ENCODE data around the gene MFAP5.
A peak's percentile ranks its signal among the peaks of the same experiment; 100 is the strongest.

The MFAP5 gene

DNA sequence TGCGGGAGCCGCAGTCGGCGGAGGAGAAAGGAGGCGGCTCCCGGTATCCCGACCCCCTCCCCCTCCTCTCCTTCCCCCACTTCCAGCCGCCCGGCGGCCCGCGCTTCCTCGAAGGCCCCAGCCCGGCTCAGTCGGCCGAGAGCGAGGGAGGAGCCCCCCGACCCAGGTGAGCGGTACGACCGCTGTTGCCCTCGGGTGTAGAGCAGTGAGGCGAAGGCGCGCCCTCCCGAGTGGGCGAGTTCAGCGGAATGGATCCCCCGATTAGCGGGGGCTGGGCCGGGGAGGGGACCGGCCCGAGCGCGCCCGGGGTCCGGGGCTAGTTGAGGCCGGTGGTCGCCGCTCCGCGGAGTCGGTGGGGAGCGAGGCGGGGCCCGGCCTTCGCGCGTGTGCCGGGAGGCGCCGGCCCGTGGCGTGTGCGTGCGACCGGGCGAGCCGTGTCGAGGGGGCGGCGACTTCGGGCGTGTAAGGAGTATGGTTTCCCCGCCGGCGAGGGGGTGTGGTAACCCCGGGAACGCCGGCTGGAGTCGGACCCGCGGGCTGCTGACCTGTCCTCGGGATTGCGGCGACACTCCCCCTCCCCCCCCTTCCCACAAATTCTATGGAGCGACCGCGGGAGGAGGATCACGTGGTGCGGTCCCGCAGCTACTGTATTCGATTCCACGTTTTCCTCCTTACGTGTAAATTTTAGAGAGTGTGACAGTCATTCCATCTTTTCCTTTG, 35.7 kb upstream of the MFAP5 start:
- TF ChIP-seq, protein P1, sequence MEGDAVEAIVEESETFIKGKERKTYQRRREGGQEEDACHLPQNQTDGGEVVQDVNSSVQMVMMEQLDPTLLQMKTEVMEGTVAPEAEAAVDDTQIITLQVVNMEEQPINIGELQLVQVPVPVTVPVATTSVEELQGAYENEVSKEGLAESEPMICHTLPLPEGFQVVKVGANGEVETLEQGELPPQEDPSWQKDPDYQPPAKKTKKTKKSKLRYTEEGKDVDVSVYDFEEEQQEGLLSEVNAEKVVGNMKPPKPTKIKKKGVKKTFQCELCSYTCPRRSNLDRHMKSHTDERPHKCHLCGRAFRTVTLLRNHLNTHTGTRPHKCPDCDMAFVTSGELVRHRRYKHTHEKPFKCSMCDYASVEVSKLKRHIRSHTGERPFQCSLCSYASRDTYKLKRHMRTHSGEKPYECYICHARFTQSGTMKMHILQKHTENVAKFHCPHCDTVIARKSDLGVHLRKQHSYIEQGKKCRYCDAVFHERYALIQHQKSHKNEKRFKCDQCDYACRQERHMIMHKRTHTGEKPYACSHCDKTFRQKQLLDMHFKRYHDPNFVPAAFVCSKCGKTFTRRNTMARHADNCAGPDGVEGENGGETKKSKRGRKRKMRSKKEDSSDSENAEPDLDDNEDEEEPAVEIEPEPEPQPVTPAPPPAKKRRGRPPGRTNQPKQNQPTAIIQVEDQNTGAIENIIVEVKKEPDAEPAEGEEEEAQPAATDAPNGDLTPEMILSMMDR (IDR thresholded peaks at IDR 0.05; ENCODE audit: insufficient read depth, missing control alignments): no peak
- no peak for FAIRE-seq
- no peak for DNase-seq (ENCODE audit: insufficient read length, low spot score)

DNA sequence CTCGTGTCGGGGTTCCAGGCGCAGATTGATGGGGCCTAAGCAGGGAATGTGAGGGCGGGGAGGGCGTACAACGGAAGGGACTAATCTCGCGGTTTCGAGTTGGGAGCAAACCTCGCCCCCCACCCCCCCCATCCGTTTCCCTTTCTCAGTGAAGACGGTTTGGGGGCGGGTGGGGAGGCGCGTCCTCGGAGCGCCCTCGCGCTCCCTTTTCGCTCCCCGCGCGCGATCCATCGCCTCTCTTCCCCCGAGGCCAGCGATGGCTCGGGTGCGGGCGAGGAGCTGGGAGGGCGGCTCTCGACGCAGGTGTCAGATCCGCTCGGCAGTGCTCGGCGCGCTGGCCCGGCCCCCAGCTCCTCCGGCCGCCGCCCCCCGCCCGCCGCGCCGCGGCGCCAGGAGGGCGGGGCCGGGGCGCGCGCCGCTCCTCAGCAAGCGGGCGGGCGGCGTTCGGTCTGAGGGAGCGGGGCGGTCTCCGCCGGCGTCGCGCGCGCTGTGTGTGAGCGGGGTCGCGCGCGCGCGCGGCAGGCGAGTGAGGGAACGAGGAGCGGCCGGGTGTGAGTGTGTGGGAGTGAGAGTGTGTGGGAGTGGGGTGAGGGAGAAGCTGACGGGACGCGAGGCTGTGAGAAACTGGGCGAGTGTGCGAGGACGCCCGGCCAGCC, 35.0 kb upstream of the MFAP5 start, which contains the start of gene RIMKLB:
Gene RIMKLB, plus strand, starts transcription at position 516 of the 656 bp plus-strand sequence. CDS start 15,876 bp downstream, outside the sequence.
- TF ChIP-seq, protein P1 (IDR thresholded peaks at IDR 0.05; ENCODE audit: insufficient read depth, missing control alignments): no peak
- DNase-seq (ENCODE audit: insufficient read length, low spot score) (peak; percentile 33), FAIRE-seq (no peak)

DNA sequence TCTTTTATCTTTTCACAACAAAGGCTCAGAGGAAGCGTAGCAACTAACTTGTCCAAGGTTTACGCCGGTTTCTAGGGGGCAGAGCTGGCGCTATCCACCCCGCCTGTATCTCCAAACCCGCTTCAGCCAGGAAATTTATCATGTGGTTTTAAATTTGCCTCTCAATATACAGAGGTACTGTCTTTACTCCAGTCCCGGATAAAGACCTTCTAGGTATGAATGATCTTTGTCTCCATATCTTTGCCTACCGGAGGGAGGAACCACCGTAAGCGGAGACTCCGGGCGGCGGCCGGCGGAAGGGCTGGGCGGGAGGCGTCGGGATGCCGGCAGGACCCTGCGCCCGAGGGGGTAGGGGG, 34.5 kb upstream of the MFAP5 start:
- DNase-seq (ENCODE audit: insufficient read length, low spot score) (no peak), FAIRE-seq (no peak)
- TF ChIP-seq, protein P1 (IDR thresholded peaks at IDR 0.05; ENCODE audit: insufficient read depth, missing control alignments): no peak

DNA sequence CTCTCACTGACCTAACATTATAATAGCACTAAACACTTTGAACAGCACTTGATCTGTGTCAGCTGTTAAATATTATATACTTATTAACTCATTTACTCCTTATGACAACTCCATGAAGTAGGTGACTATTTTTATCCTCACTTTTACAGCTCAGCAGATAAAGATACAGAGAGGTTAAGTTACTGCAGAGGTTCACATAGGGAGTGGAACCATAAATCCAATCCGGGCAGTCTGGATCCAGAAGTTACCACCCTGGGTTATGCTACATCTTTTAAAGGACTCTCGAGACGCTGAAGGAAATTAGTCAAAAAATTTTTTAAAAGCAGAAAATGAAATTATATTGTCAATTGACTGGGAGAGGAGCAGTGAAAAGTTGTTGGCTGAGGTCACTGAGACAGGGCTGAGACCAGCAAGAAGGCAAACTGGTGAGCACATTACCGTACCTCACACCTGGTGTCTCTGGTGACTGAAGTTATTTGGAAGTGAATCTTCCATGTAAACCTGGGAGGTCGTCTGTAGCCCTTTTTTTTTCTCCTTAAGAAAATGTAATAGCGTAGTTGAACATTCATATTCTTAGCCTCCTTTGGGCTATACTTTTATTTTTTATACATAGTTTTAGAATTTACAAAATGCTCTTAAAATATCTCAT, 33.9 kb upstream of the MFAP5 start:
- FAIRE-seq (no peak), DNase-seq (ENCODE audit: insufficient read length, low spot score) (no peak)
- TF ChIP-seq, protein P1 (IDR thresholded peaks at IDR 0.05; ENCODE audit: insufficient read depth, missing control alignments): no peak

DNA sequence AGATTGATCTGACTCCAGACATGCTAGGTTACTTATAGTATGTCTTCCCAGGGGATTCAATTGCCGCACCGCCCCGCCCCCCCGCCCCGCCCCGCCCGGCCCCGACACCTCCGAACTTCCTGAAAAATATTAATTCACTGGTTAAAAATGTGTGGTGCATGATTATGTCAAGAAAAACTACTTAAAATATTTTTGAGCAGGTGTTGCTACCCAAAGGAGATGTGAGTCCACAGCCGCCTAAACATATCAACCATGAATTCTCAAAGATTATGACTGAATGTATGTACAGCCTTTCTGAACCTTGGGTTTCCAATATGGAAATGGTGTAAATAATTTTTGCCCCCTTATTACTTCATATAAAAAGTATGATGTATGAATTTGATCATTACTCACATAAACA, 32.5 kb upstream of the MFAP5 start:
- TF ChIP-seq, protein P1 (IDR thresholded peaks at IDR 0.05; ENCODE audit: insufficient read depth, missing control alignments): no peak
- FAIRE-seq (no peak), DNase-seq (ENCODE audit: insufficient read length, low spot score) (no peak)

DNA sequence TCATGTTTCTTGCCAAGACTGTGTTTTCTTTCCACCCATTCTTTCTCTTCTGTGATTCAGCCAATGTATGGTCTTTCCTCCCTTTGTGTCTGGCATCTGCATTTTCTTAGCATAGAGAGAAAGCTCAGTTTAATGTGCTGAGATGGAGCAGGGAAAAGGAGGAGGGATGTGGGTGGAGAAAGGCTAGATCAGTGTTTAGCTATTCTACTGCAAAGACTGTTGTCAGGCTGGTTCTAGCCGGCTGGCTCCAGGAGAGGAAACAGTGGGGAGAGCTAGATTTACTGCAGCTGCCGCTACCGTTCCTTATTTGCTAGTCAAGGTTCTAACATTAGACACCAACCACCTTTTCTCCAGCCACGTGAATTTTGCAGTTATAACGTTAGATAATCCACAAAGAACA, 29.9 kb upstream of the MFAP5 start:
- no peak for DNase-seq (ENCODE audit: insufficient read length, low spot score)
- no peak for FAIRE-seq
- TF ChIP-seq, protein P1 (IDR thresholded peaks at IDR 0.05; ENCODE audit: insufficient read depth, missing control alignments): no peak
